ENCODE measurements around the gene BFSP1.

The BFSP1 gene

GRCh38 chr20:17556837-17557674 is 25.9 kb upstream of the BFSP1 start:
- no peak for DNase-seq

- no peak for DNase-seq
These were observed 23.9 kb upstream of the BFSP1 start for GRCh38 chr20:17555106-17555505.

- no peak for DNase-seq
These were observed 18.0 kb upstream of the BFSP1 start for GRCh38 chr20:17549131-17549530.

- no peak for DNase-seq
These were observed 13.9 kb upstream of the BFSP1 start for GRCh38 chr20:17545127-17545526.

- no peak for DNase-seq
These were observed 12.5 kb upstream of the BFSP1 start for GRCh38 chr20:17543531-17544131.

GRCh38 chr20:17542993-17543412 is 11.8 kb upstream of the BFSP1 start:
- no peak for DNase-seq

- DNase-seq: no peak
These were observed 11.3 kb upstream of the BFSP1 start for GRCh38 chr20:17542481-17542880.

GRCh38 chr20:17541996-17542395 is 10.8 kb upstream of the BFSP1 start:
- DNase-seq: no peak

GRCh38 chr20:17541596-17541995 is 10.4 kb upstream of the BFSP1 start:
- DNase-seq: no peak

- no peak for DNase-seq
These were observed 7.5 kb upstream of the BFSP1 start for GRCh38 chr20:17538517-17539170.

- no peak for DNase-seq
These were observed 6.8 kb upstream of the BFSP1 start for GRCh38 chr20:17537959-17538358.

GRCh38 chr20:17536944-17537444 is 5.8 kb upstream of the BFSP1 start:
- DNase-seq: peak; percentile 67

- DNase-seq: no peak
These were observed 2.9 kb upstream of the BFSP1 start for GRCh38 chr20:17534077-17534476.

- DNase-seq: no peak
These were observed 2.2 kb upstream of the BFSP1 start for GRCh38 chr20:17533396-17533795.

- DNase-seq: no peak
These were observed 466 bp upstream of the BFSP1 start for GRCh38 chr20:17531665-17532025.

GRCh38 chr20:17530153-17530552 is 1.0 kb downstream of the BFSP1 start:
- no peak for DNase-seq

- DNase-seq: no peak
These were observed 1.6 kb downstream of the BFSP1 start for GRCh38 chr20:17529586-17529985.

GRCh38 chr20:17525650-17526049 is 5.5 kb downstream of the BFSP1 start:
- no peak for DNase-seq

- no peak for DNase-seq
These were observed 6.0 kb downstream of the BFSP1 start for GRCh38 chr20:17525132-17525531.

GRCh38 chr20:17524560-17524959 is 6.6 kb downstream of the BFSP1 start:
- DNase-seq: no peak

GRCh38 chr20:17523326-17523725 is 7.9 kb downstream of the BFSP1 start:
- no peak for DNase-seq

GRCh38 chr20:17522528-17522927 is 8.7 kb downstream of the BFSP1 start:
- DNase-seq: no peak

GRCh38 chr20:17520583-17520982 is 10.6 kb downstream of the BFSP1 start:
- no peak for DNase-seq
